Esophagus squamous epithelium (tissue), 5 donors: ENCODE measurements around the gene EPAS1. TPM values are rescaled to one million over a fixed set of nuclear protein-coding genes. Genes with fewer than 3 reads are reported as not detected.
A peak's percentile ranks its signal among the peaks of the same experiment; 100 is the strongest.

Experiments
- DNase-seq: peaks from one replicate; lab custom pipeline; 2025; lab: John Stamatoyannopoulos, UW
- H3K27ac ChIP-seq, 4 donors: fragments of 200-600 bp; sonication (generic); one replicate each; pipeline ENCODE4 v1.5.1; 2016 to 2019; ENCODE audit warnings: mild to moderate bottlenecking in 1 of 4
- H3K27me3 ChIP-seq, 4 donors: fragments of 200-600 bp; sonication (generic); 1 replicate in 3 of 4; 2 replicates in 1 of 4; pipeline versions ENCODE4 v1.5.1 to v1.6.0; 2017 to 2021; ENCODE audit warnings: antibody characterized with exemption in 1 of 4
- H3K36me3 ChIP-seq, 3 donors: fragments of 200-600 bp; sonication (generic); one replicate each; pipeline ENCODE4 v1.5.1; 2016 to 2019
- H3K4me1 ChIP-seq, 3 donors: fragments of 200-600 bp; sonication (generic); one replicate each; pipeline ENCODE4 v1.5.1; 2017 to 2019
- H3K4me3 ChIP-seq, 4 donors: fragments of 200-600 bp; sonication (generic); 1 replicate in 3 of 4; 2 replicates in 1 of 4; pipeline ENCODE4 v1.5.1; 2016 to 2019; ENCODE audit warnings: mild to moderate bottlenecking in 2 of 4, moderate library complexity in 1 of 4
- H3K9me3 ChIP-seq, 3 donors: fragments of 200-600 bp; sonication (generic); one replicate each; pipeline ENCODE4 v1.5.1; 2016 to 2019
- POLR2A ChIP-seq, 4 donors: fragments of 450-650 bp; IDR thresholded peaks; one replicate each; pipeline ENCODE4 v1.6.1; 2017; ENCODE audit warnings: antibody characterized with exemption in 4 of 4, mild to moderate bottlenecking in 4 of 4, moderate library complexity in 3 of 4
- WGBS, 2 donors: methylation state at CpG; one replicate each; pipeline ENCODE4 v1.1.5; 2018; 5-methylcytosine and 5-hydroxymethylcytosine counted together
- intact Hi-C: fragments of 100-400 bp; cut with DNase I; formaldehyde crosslinking; loops from one replicate; pipeline ENCODE4 v1.15.0; 2022
- total RNA-seq, 4 donors: library from RNA; depleted of rRNA; stranded (reverse); fragments of >200 nt; gene quantifications; one replicate each; pipeline ENCODE4 v1.1.0, GENCODE V29; 2016
- TF ChIP-seq, protein P1 (sequence below), 6 experiments: fragments of 450-650 bp in 4 of 6; fragments of 200-600 bp in 2 of 6; sonication (generic) in 2 of 6; IDR thresholded peaks; one replicate each; pipeline ENCODE4 v1.5.1; 2016 to 2019; ENCODE audit warnings: antibody characterized with exemption in 6 of 6, mild to moderate bottlenecking in 4 of 6, moderate library complexity in 4 of 6
- donor health status: DM: yes; HTN: yes; CAD: no.

The EPAS1 gene
- total RNA-seq, 4 donors from 2014 or later = 86.7 to 151 (median 105) TPM

DNA sequence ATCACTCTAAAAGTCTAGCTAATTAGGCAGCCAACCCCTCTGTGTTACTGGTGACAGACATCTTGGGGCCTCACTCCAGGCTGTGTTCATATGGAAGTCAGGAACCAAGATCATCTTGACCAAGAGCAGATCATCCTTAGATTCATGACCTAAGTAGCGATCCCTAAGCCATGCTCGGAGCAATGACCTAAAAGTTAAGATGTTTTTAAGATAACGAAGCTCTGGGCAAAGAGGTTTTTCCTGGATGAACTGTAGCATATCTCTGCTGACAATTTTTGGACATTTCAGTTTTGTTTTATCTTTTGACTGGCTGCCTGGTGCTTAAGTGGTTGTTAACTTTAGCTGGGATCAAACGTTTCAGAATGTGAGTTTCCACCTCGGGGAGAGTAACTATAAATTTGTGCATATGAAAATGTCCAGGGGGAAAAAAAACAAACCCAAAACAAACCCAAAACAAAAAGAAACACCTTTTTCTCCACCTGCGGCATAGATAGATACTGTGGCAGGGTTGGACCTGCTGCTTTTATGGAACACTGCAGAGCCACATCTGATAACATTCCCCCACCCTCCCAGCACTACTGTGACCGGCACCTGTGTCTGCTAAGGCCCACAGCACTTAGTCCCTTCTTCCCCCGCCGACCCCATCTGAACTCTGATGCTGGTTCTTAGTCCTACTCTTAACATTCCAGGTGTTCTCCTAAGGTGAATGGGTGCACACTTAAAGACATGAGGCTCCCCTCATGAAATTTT lies 45.5 kb downstream of the EPAS1 start:
- H3K27ac ChIP-seq = no peak overlapping the region
- intact Hi-C loops = no loop called here
- no peaks in the 10 kb centered on the region for H3K9me3 ChIP-seq
- no peaks in the 10 kb centered on the region for H3K27me3 ChIP-seq
- H3K4me1 ChIP-seq = peaks cover 0 to 100% (median 26%) of the 10 kb centered on the region in 3 donors
- no peak for TF ChIP-seq POLR2A (IDR thresholded peaks at IDR 0.05)
- TF ChIP-seq, protein P1, sequence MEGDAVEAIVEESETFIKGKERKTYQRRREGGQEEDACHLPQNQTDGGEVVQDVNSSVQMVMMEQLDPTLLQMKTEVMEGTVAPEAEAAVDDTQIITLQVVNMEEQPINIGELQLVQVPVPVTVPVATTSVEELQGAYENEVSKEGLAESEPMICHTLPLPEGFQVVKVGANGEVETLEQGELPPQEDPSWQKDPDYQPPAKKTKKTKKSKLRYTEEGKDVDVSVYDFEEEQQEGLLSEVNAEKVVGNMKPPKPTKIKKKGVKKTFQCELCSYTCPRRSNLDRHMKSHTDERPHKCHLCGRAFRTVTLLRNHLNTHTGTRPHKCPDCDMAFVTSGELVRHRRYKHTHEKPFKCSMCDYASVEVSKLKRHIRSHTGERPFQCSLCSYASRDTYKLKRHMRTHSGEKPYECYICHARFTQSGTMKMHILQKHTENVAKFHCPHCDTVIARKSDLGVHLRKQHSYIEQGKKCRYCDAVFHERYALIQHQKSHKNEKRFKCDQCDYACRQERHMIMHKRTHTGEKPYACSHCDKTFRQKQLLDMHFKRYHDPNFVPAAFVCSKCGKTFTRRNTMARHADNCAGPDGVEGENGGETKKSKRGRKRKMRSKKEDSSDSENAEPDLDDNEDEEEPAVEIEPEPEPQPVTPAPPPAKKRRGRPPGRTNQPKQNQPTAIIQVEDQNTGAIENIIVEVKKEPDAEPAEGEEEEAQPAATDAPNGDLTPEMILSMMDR (IDR thresholded peaks at IDR 0.05) = no peak
- DNase-seq = no peak
- peaks cover 0 to 13% (median 9%) of the 10 kb centered on the region in 3 donors for H3K36me3 ChIP-seq
- WGBS, 2 donors = 81% methylated on average over 9 of the region's 9 CpGs
- no peak overlapping the region for H3K4me3 ChIP-seq

DNA sequence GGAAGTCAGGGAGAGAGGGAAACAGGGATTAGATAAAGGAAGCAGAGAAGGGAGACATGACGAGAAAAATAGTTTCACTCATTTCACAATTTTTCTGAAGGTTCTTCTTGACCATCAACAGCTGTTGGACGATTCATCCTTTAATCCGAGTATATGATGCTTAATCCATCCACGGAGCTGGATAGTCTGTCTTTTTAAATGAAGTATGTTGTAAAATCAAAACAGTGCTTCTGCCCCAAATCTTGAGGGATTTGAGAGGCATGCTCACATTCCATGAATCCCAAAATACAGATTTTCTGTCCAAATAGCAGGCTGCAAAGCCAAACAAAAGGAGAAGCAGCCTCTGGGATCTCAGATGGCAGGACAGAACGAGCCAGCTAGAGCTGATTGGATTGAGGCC lies 47.5 kb downstream of the EPAS1 start:
- peak overlapping the region in 2 of 4 donors; percentile 2 for H3K27ac ChIP-seq
- TF ChIP-seq POLR2A (IDR thresholded peaks at IDR 0.05) = no peak
- TF ChIP-seq, protein P1 (IDR thresholded peaks at IDR 0.05) = no peak
- no peak overlapping the region for H3K4me3 ChIP-seq
- H3K36me3 ChIP-seq = peaks cover 0 to 33% (median 9%) of the 10 kb centered on the region in 3 donors
- H3K9me3 ChIP-seq = no peaks in the 10 kb centered on the region
- intact Hi-C loops = no loop called here
- H3K4me1 ChIP-seq = peaks cover 0 to 98% (median 15%) of the 10 kb centered on the region in 3 donors
- DNase-seq = no peak
- H3K27me3 ChIP-seq = no peaks in the 10 kb centered on the region
- 64 to 66% methylated on average over 5 of the region's 5 CpGs for WGBS, 2 donors

DNA sequence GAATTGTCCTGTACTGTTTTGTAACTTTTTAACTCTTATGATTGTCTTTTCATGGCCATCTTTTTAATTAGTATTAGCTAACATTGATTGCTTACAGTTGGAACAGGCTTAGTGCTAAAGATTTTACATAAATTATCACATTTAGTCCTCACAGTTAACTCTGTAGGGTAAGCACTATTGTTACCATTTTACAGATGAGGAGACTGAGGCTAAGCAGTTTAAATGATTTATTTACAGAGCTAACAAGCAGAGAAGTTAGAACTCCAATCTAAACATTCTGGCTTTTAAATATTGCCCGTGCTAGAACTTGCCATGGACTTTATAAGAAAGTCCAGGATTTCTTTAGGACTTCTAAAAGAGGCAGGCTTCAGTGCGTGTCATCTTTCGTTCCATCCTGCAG lies 48.6 kb downstream of the EPAS1 start:
- Histone ChIP-seq H3K4me3 (no peak overlapping the region), H3K27me3 (no peaks in the 10 kb centered on the region), H3K9me3 (no peaks in the 10 kb centered on the region), H3K4me1 (peaks cover 0 to 93% (median 8%) of the 10 kb centered on the region in 3 donors), H3K36me3 (peaks cover 0 to 44% (median 9%) of the 10 kb centered on the region in 3 donors), H3K27ac (peak overlapping the region in 1 of 4 donors; percentile 76)
- TF ChIP-seq, protein P1 (IDR thresholded peaks at IDR 0.05) = no peak
- intact Hi-C loops = no loop called here
- DNase-seq = no peak
- WGBS, 2 donors = 56 to 65% methylated on average over 3 of the region's 3 CpGs

DNA sequence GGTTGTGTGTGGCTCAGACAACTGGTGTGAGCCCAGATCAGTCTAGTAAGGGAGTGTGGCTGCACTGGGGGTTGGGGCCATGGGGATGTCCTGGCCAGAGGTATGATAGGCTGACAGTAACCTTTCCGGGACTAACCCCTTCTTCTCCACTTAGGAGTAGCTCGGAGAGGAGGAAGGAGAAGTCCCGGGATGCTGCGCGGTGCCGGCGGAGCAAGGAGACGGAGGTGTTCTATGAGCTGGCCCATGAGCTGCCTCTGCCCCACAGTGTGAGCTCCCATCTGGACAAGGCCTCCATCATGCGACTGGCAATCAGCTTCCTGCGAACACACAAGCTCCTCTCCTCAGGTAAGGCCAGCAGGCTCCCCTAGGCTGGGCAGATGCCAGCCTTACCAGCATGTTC lies 49.5 kb downstream of the EPAS1 start:
- Histone ChIP-seq H3K4me3 (no peak overlapping the region), H3K36me3 (peaks cover 0 to 53% (median 9%) of the 10 kb centered on the region in 3 donors), H3K9me3 (no peaks in the 10 kb centered on the region), H3K27me3 (no peaks in the 10 kb centered on the region), H3K27ac (peak overlapping the region in 3 of 4 donors; percentile 17 to 76 (median 68)), H3K4me1 (peaks cover 0 to 93% (median 11%) of the 10 kb centered on the region in 3 donors)
- TF ChIP-seq POLR2A (IDR thresholded peaks at IDR 0.05) = no peak
- TF ChIP-seq, protein P1 (IDR thresholded peaks at IDR 0.05) = no peak
- DNase-seq = no peak
- 95 to 96% methylated on average over 6 to 9 of the region's 10 CpGs for WGBS, 2 donors
- intact Hi-C loops = no loop called here

DNA sequence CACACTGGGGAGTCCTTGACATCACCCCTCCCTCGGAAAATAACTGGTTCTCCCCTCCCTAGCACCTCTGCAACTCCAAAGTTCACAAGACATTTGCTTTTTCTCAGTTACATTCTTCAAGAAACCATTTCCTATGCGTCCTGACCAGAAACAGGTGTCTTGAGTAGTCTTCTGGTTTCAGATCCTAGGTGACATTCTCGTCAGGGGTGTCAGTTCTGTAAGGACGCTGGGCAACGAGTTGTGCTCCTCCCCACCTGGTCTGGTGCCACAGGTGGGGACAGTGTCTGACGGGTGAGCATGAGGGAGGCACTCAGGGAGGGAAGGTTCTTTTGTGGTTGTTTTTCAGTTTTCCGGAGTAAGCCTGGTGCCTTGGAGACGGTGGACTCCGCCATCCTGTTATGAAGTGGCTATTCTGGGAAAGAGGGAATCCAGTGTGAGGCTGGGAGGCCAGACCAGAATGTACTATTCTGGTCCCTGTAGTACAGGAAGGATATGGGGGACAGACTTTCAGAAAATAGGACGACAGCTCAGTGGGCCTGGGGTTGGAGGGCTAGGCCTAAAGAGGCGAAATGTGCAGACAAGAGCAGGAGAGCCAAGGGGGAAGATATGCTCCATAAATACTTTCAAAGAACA lies 50.6 kb downstream of the EPAS1 start:
- intact Hi-C loops = no loop called here

More for the DNA sequence above, 50.6 kb downstream of the EPAS1 start:
- peaks cover 0 to 64% (median 9%) of the 10 kb centered on the region in 3 donors for H3K36me3 ChIP-seq
- no peak for DNase-seq
- H3K27ac ChIP-seq = peak overlapping the region in 3 of 4 donors; percentile 17 to 76 (median 68)
- H3K27me3 ChIP-seq = no peaks in the 10 kb centered on the region
- no peak overlapping the region for H3K4me3 ChIP-seq
- H3K4me1 ChIP-seq = peaks cover 0 to 93% (median 11%) of the 10 kb centered on the region in 3 donors
- TF ChIP-seq POLR2A (IDR thresholded peaks at IDR 0.05) = no peak
- TF ChIP-seq, protein P1 (IDR thresholded peaks at IDR 0.05) = no peak
- H3K9me3 ChIP-seq = no peaks in the 10 kb centered on the region
- 80 to 82% methylated on average over 9 to 11 of the region's 11 CpGs for WGBS, 2 donors
